Measurements from ENCODE around the gene NEK1. TPM values are rescaled to one million over a fixed set of nuclear protein-coding genes. Genes with fewer than 3 reads are reported as not detected.

Gene NEK1
- total RNA-seq, 1 experiment from 2014 or later: 12.3 TPM

- Histone ChIP-seq H3K27ac (ENCODE audit: insufficient read length, low read depth, low read length) (no peak overlapping the region), H3K9ac (ENCODE audit: extremely low read depth, insufficient read length, low read length) (no peak overlapping the region), H3K4me2 (ENCODE audit: insufficient read depth, insufficient read length, low read length) (no peak overlapping the region), H3K4me1 (ENCODE audit: insufficient read depth, low read length) (no peaks in the 10 kb centered on the region), H3K4ac (ENCODE audit: low read depth, low read length) (no peak overlapping the region), H4K91ac (ENCODE audit: insufficient read length, low read depth, low read length) (no peak overlapping the region), H2BK15ac (ENCODE audit: low read depth, low read length) (no peak overlapping the region), H4K20me1 (ENCODE audit: control insufficient read depth, insufficient read depth, insufficient read length) (no peaks in the 10 kb centered on the region), H2BK20ac (ENCODE audit: low read depth, low read length, poor library complexity, severe bottlenecking) (no peak overlapping the region), H3K27me3 (ENCODE audit: insufficient read depth, low read length) (no peaks in the 10 kb centered on the region), H3K56ac (ENCODE audit: insufficient read length, low read depth, low read length) (no peak overlapping the region), H3T11ph (ENCODE audit: low read length) (no peak overlapping the region), H3K23me2 (ENCODE audit: insufficient read length, low read depth, low read length, poor library complexity, severe bottlenecking) (no peaks in the 10 kb centered on the region), H3K79me1 (ENCODE audit: insufficient read depth, low read depth, low read length, poor library complexity, severe bottlenecking) (no peaks in the 10 kb centered on the region), H3K23ac (ENCODE audit: insufficient read length, low read depth, low read length) (no peak overlapping the region), H2AFZ (ENCODE audit: low read length) (no peak overlapping the region), H2BK5ac (ENCODE audit: insufficient read length, low read length) (no peak overlapping the region), H4K5ac (ENCODE audit: insufficient read length, low read depth, low read length) (no peak overlapping the region), H3K18ac (ENCODE audit: insufficient read length, low read depth, low read length) (no peak overlapping the region), H4K8ac (replicated peaks; ENCODE audit: insufficient read length, low read depth, low read length) (no peak overlapping the region), H3K14ac (ENCODE audit: insufficient read depth, low read length) (no peak overlapping the region), H2AK5ac (ENCODE audit: insufficient read length, low read length) (no peak overlapping the region), H2BK12ac (ENCODE audit: insufficient read length, low read depth, low read length) (no peak overlapping the region), H3K79me2 (ENCODE audit: insufficient read depth, low read length) (no peaks in the 10 kb centered on the region), H3K9me3 (ENCODE audit: control insufficient read depth, low read depth, low read length) (no peaks in the 10 kb centered on the region), H2BK120ac (ENCODE audit: low read depth, low read length, poor library complexity, severe bottlenecking) (no peak overlapping the region)
- no peak for TF ChIP-seq CTCF (conservative IDR thresholded peaks at IDR 0.05)
- DNase-seq: no peak
- no peak overlapping the region for H3K27ac Mint-ChIP-seq
- H3K9me3 Mint-ChIP-seq: peaks cover 2 to 5% of the 10 kb centered on the region in 2 experiments; a peak in 3 of 5 replicates
- no CpG with 5 or more reads among the region's 3 CpGs for WGBS (ENCODE audit: extremely low coverage, insufficient read length, low lambda C conversion rate)
- H3K27me3 Mint-ChIP-seq (ENCODE audit: low read depth): no peaks in the 10 kb centered on the region
- no peak overlapping the region for H3K4me3 Mint-ChIP-seq
- peaks cover 8 to 12% (median 8%) of the 10 kb centered on the region in 3 experiments for H3K36me3 Mint-ChIP-seq (ENCODE audit: insufficient read depth in 1 of 3, low read depth in 3 of 3)
- H3K4me1 Mint-ChIP-seq: no peaks in the 10 kb centered on the region
Measured at GRCh38 chr4:169464080-169464479, 148.3 kb downstream of the NEK1 start.

All from H9 (cell line).